IPS-15b (cell line): ENCODE results near the gene FGD2.

Experiments used
- H3K27me3 ChIP-seq: one replicate; pipeline ENCODE4 v1.6.1; 2013; ENCODE audit warnings: low read length; ENCODE audit not compliant: control insufficient read depth, insufficient read depth
- H3K36me3 ChIP-seq: one replicate; pipeline ENCODE4 v1.6.1; 2013; ENCODE audit warnings: low read length; ENCODE audit not compliant: control insufficient read depth, insufficient read depth
- H3K4me1 ChIP-seq: one replicate; pipeline ENCODE4 v1.6.1; 2013; ENCODE audit warnings: mild to moderate bottlenecking, low read length; ENCODE audit not compliant: control insufficient read depth, insufficient read depth
- H3K4me3 ChIP-seq: one replicate; pipeline ENCODE4 v1.5.1; 2013; ENCODE audit warnings: low read depth, low read length
- H3K9ac ChIP-seq: one replicate; pipeline ENCODE4 v1.6.1; 2013; ENCODE audit warnings: low read depth, mild to moderate bottlenecking, low read length
- H3K9me3 ChIP-seq: one replicate; pipeline ENCODE4 v1.6.1; 2013; ENCODE audit warnings: mild to moderate bottlenecking, low read length; ENCODE audit not compliant: control insufficient read depth, insufficient read depth

The FGD2 gene, protein sequence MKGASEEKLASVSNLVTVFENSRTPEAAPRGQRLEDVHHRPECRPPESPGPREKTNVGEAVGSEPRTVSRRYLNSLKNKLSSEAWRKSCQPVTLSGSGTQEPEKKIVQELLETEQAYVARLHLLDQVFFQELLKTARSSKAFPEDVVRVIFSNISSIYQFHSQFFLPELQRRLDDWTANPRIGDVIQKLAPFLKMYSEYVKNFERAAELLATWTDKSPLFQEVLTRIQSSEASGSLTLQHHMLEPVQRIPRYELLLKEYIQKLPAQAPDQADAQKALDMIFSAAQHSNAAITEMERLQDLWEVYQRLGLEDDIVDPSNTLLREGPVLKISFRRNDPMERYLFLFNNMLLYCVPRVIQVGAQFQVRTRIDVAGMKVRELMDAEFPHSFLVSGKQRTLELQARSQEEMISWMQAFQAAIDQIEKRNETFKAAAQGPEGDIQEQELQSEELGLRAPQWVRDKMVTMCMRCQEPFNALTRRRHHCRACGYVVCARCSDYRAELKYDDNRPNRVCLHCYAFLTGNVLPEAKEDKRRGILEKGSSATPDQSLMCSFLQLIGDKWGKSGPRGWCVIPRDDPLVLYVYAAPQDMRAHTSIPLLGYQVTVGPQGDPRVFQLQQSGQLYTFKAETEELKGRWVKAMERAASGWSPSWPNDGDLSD

DNA sequence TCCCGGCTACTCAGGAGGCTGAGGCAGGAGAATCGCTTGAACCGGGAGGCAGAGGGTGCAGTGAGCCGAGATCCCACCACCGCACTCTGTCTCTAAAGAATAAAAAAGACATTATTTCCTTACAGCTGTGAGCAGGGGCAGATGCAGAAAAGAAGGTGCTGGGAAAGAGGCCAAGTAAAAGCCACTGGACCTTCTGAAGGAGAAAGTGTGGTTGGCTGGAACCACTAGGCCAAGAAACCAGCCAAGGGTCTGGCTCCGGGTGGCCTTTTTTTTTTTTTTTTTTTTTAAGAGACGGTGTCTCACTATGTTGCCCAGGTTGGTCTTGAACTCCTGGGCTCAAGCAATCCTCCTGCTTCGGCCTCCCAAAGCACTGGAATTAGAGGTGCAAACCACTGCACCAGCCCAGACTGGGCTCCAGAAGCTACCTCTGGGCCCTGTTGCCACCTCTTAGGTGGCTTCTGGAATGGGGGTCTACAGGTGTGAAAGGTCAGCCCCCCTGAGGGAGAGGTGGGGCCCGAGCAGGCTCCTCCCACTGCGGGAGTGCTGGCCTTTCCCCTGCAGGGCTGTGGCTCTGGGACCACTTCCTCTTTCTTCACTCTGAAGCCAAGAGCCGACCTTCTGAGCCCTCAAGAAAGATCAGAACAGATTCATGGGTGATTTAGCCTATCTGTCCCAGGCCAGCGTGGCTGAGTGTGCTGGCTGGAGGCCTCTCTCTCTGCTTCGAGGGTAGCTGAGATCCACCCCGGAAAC lies at the start of gene FGD2:
Gene FGD2, plus strand, starts transcription at position 595 of the 750 bp plus-strand sequence. CDS start 163 bp downstream, outside the sequence.
- no peak within 1 kb of the TSS for H3K4me3 ChIP-seq
- H3K9me3 ChIP-seq, result no peaks in the 10 kb centered on the region
- H3K9ac ChIP-seq, result no peak within 1 kb of the TSS
- H3K4me1 ChIP-seq, result no peaks in the 10 kb centered on the region
- H3K36me3 ChIP-seq, result no peaks in the 10 kb centered on the region
- H3K27me3 ChIP-seq, result no peaks in the 10 kb centered on the region

DNA sequence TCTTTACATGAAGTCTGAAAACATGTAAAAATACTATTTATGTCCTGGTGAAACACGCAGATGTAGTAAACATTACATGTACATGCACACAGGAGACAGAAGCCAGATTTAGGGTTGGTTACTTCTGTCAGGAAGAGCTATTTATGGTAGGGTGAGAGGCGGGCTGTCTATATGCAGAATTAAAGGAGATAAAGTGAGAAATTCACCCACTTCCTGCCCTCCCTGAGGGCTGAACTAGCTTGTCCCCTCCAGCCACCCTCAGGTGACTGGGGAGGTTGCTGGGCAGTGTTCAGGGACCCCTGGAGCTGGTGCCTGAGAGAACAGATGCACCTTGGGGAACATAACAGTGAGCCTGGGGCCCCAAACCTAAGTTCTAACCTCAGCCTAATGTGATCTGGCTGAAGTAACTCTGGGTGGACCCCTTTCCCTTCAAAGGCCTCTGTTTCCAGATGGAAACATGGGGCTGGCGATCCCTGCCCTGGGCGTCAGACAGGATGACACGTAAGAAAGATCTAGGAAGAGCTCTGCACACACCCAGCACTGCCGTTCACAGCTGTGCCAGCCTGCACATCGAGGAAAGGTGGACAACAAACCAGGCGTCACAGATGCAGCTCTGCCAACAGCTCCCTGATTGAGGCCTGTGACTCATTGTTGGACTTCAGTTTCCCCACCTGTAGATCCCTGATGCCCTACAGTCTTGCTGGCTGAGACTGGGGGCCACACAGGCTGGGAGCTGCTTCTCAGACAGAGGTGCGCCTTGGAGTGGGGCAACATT lies 49.6 kb upstream of the FGD2 start:
- Histone ChIP-seq H3K9ac (no peak overlapping the region), H3K9me3 (no peaks in the 10 kb centered on the region), H3K4me3 (no peak overlapping the region), H3K4me1 (no peaks in the 10 kb centered on the region), H3K36me3 (no peaks in the 10 kb centered on the region), H3K27me3 (no peaks in the 10 kb centered on the region)

DNA sequence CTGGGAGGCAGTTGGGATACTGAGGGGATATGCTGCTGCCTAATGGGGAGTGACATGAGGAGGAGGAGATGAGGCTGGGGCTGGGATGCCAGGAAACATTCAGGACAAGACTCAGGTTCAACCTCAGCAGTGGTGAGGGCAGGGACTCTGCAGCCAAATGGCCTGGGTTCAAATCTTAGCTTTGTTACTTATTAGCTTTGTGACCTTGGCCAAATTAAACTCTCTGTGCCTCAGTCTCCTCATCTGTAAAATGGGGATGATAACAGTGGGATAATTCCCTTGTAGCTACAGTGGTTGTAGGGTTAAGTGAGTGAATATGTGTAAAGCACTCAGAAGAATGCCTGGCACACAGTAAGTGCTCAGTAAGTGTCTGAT lies 49.0 kb upstream of the FGD2 start:
- no peaks in the 10 kb centered on the region for H3K36me3 ChIP-seq
- no peak overlapping the region for H3K4me3 ChIP-seq
- H3K4me1 ChIP-seq, result no peaks in the 10 kb centered on the region
- H3K27me3 ChIP-seq, result no peaks in the 10 kb centered on the region
- H3K9ac ChIP-seq, result no peak overlapping the region
- H3K9me3 ChIP-seq, result no peaks in the 10 kb centered on the region

DNA sequence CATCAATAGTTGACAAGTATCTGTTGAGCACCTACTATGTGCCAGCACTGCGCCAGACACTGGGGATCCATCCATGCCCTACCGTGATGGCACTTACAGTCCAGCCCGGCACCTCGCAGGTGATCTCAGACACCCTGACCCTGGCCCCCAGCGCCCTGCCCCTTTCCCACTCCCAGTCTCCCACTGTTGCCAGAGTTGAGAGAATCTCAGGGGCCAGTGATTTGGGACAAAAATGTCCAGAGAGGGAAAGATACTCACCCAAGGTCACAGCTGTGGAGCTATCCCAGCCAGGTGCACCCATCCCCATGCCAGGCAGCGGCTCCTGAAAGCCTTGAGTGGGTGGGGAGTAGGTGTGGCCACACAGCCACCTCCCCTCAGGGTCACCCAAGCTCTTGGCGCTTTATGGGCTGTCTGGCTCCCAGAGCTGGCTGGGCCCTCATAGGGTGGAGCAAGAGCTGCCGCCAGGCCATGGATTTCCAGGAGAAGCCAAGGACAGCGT lies 47.6 kb upstream of the FGD2 start:
- no peaks in the 10 kb centered on the region for H3K27me3 ChIP-seq
- H3K9me3 ChIP-seq, result no peaks in the 10 kb centered on the region
- no peak overlapping the region for H3K9ac ChIP-seq
- H3K4me3 ChIP-seq, result no peak overlapping the region
- no peaks in the 10 kb centered on the region for H3K4me1 ChIP-seq
- H3K36me3 ChIP-seq, result no peaks in the 10 kb centered on the region

DNA sequence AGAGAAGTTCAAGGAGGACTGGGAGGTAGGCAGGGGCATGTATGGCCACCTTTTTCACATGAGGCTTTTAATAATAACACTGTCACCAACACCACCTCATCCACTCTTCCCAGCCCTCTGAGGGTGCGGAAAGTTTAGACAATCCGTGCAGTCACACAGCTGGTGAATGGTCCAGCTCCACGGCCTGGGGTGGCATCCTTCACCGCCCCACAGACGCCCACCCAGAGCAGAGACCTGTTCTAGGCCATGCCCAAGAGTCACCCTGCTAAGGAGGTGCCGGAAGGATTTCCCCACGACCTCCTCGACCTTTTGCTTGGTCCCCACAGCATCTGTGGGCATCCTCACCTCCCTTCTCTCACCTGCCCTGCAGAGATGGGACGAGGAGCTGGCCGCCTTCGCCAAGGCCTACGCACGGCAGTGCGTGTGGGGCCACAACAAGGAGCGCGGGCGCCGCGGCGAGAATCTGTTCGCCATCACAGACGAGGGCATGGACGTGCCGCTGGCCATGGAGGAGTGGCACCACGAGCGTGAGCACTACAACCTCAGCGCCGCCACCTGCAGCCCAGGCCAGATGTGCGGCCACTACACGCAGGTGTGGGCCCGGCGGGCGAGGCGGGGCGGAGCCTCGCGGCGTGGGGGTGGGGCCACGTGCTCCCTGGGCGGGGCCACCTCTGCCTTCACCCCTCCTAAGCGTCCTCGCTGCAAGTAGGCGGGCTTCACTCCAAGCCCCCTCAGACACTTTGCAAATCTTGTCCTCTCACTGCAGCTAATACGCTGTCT lies 46.5 kb upstream of the FGD2 start:
- Histone ChIP-seq H3K4me1 (peaks cover 2% of the 10 kb centered on the region), H3K27me3 (no peaks in the 10 kb centered on the region), H3K9ac (no peak overlapping the region)

DNA sequence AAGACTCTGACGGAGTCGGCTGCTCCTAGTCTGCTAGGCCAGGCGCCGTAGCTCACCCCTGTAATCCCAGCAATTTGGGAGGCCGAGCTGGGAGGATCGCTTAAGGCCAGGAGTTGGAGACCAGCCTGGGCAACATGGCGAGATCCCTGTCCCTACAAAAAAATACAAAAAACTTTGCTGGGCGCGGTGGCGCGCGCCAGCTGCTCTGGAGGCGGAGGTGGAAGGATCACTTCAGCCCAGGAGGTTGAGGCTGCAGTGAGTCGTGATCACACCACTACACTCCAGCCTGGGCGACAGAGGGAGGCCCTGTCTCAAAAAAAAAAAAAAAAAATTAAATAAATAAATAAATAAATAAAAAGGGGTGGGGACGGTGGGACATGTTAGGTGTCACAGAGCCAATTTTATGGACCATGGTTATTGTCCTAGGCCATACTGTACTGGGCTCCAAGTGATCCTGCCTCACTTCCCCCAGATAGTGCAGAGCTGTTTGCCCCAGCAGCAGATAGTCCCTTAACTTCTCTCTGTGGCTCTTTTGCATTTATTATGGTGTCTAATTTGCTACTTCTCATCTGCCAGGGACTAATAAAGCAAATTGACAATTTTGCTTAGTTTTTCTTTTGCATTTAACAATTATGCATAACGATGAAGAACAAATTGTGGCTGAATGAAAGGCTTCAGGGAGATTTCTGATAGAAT lies 45.8 kb upstream of the FGD2 start:
- no peak overlapping the region for H3K4me3 ChIP-seq
- peaks cover 2% of the 10 kb centered on the region for H3K4me1 ChIP-seq
- no peak overlapping the region for H3K9ac ChIP-seq
- H3K27me3 ChIP-seq, result no peaks in the 10 kb centered on the region
- no peaks in the 10 kb centered on the region for H3K9me3 ChIP-seq
- H3K36me3 ChIP-seq, result no peaks in the 10 kb centered on the region

More for the DNA sequence above, 46.5 kb upstream of the FGD2 start:
- H3K9me3 ChIP-seq, result no peaks in the 10 kb centered on the region
- no peak overlapping the region for H3K4me3 ChIP-seq
- H3K36me3 ChIP-seq, result no peaks in the 10 kb centered on the region

DNA sequence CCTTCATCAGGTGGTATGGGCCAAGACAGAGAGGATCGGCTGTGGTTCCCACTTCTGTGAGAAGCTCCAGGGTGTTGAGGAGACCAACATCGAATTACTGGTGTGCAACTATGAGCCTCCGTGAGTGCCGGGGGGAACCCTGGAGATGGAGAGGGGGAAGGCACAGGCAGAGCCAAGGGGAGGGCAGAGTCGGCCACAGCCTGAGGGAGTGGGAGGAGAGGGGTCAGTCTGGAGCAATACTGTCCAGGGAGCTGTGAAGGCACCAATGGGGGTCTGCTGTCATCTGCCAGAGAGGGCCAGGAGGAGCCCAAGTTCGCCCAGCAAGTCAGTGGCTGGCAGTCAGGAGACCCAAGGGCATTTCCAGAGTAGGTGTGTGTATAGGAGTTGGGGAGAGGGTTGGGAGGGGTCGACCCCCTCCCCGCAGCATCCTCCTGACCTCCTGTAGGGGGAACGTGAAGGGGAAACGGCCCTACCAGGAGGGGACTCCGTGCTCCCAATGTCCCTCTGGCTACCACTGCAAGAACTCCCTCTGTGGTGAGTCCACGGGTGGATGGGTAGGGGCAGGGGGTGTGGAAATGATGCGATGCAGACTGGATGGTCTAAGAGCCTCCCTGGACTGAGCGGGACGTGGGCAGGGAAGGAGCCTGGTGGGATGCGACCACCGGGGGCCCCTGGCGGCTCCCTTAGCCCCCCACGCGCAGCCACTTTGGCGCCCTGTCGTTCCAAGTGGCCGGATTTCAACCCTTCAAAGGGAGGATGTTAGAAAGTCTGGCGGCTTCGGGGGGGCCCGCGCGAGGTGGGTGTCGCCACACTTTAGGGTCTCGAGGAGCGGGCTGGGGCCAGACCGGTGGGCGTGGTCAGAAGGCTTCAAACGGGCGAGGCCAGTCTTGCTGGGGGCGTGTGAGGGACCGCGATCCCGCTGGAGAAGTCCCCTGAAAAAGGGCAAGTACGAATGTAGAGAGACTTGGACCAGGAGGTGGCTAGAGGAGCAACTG lies 43.7 kb upstream of the FGD2 start:
- Histone ChIP-seq H3K4me1 (peaks cover 2% of the 10 kb centered on the region), H3K9ac (no peak overlapping the region)

DNA sequence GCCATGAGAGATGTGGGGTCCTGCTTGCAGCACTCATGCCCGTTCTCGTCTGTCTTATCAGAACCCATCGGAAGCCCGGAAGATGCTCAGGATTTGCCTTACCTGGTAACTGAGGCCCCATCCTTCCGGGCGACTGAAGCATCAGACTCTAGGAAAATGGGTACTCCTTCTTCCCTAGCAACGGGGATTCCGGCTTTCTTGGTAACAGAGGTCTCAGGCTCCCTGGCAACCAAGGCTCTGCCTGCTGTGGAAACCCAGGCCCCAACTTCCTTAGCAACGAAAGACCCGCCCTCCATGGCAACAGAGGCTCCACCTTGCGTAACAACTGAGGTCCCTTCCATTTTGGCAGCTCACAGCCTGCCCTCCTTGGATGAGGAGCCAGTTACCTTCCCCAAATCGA lies 42.6 kb upstream of the FGD2 start:
- H3K27me3 ChIP-seq, result no peaks in the 10 kb centered on the region
- no peak overlapping the region for H3K4me3 ChIP-seq
- no peaks in the 10 kb centered on the region for H3K36me3 ChIP-seq
- peaks cover 2% of the 10 kb centered on the region for H3K4me1 ChIP-seq
- H3K9ac ChIP-seq, result no peak overlapping the region
- H3K9me3 ChIP-seq, result no peaks in the 10 kb centered on the region

More for the DNA sequence above, 43.7 kb upstream of the FGD2 start:
- no peak overlapping the region for H3K4me3 ChIP-seq
- no peaks in the 10 kb centered on the region for H3K36me3 ChIP-seq
- H3K27me3 ChIP-seq, result no peaks in the 10 kb centered on the region
- no peaks in the 10 kb centered on the region for H3K9me3 ChIP-seq

DNA sequence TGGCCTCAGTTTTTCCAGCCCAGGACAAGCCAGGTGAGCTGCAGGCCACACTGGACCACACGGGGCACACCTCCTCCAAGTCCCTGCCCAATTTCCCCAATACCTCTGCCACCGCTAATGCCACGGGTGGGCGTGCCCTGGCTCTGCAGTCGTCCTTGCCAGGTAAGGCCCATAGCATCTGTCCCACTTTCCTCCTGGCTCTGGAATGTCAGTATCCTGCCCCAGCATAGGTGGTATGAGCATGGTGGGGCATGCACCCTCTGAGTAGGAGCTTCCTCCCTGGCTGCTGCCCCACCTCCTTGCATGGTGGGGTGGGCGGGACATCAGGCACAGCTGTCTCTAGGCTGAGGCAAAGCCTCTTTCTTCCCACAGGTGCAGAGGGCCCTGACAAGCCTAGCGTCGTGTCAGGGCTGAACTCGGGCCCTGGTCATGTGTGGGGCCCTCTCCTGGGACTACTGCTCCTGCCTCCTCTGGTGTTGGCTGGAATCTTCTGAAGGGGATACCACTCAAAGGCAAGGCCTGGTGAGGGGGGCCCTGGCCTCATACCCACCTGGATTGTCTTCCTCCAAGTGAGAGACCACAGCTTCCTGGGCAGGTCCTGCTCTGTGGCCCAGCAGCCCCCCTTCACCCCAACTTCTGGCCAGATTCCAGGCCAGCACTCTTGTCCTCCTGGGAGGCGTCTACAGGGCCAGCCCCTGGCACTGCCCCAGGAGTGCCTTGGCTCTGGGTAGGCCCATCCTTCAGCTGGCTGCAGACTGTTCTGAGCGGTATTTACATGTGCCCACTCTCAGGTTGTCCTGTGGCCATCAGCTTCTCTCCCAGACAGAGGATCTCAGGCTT lies 41.8 kb upstream of the FGD2 start:
- no peak overlapping the region for H3K4me3 ChIP-seq
- H3K9ac ChIP-seq, result no peak overlapping the region
- H3K36me3 ChIP-seq, result peaks cover 7% of the 10 kb centered on the region
- no peaks in the 10 kb centered on the region for H3K27me3 ChIP-seq
- H3K4me1 ChIP-seq, result peaks cover 2% of the 10 kb centered on the region
- no peaks in the 10 kb centered on the region for H3K9me3 ChIP-seq
